HepG2 (cell line): ENCODE measurements around the gene PTGR1. TPM values are rescaled to one million over a fixed set of nuclear protein-coding genes. Genes with fewer than 3 reads are reported as not detected.
A peak's percentile ranks its signal among the peaks of the same experiment; 100 is the strongest.

ENCODE experiments used
- ASH2L ChIP-seq: fragments of 300-600, 200-600 bp; sonication (generic); IDR thresholded peaks from 2 replicates; pipeline ENCODE4 v1.7.0; 2017; ENCODE audit warnings: low read depth, mild to moderate bottlenecking, moderate library complexity, mixed read lengths, low read length; ENCODE audit not compliant: insufficient read length
- DRAP1 ChIP-seq: IDR thresholded peaks from 2 replicates; pipeline ENCODE4 v1.6.1; 2016; ENCODE audit warnings: missing genetic modification reagents, missing compliant biosample characterization
- FOXP4 ChIP-seq: sonication (generic); formaldehyde crosslinking; IDR thresholded peaks from 2 replicates; pipeline ENCODE4 v1.4.0; 2020; ENCODE audit warnings: missing genetic modification reagents
- IKZF4 ChIP-seq: sonication (generic); formaldehyde crosslinking; IDR thresholded peaks from 2 replicates; pipeline ENCODE4 v1.5.1; 2020; ENCODE audit warnings: borderline replicate concordance, mild to moderate bottlenecking, low read depth, missing genetic modification reagents; ENCODE audit errors: not compliant biosample characterization
- ISL2 ChIP-seq: sonication (generic); formaldehyde crosslinking; IDR thresholded peaks from 2 replicates; pipeline ENCODE4 v1.5.0; 2020; ENCODE audit warnings: missing genetic modification reagents
- KAT7 ChIP-seq: IDR thresholded peaks from 2 replicates; pipeline ENCODE4 v1.6.1; 2018; ENCODE audit warnings: borderline replicate concordance, missing compliant biosample characterization
- MLX ChIP-seq: IDR thresholded peaks from 2 replicates; pipeline ENCODE4 v1.6.1; 2016
- NRL ChIP-seq: sonication (generic); formaldehyde crosslinking; IDR thresholded peaks from 2 replicates; pipeline ENCODE4 v1.5.0; 2020; ENCODE audit warnings: missing genetic modification reagents, mild to moderate bottlenecking, moderate library complexity, borderline replicate concordance
- POGZ ChIP-seq: sonication (generic); formaldehyde crosslinking; IDR thresholded peaks from 2 replicates; pipeline ENCODE4 v1.4.0; 2020; ENCODE audit warnings: mild to moderate bottlenecking, missing genetic modification reagents
- SAP130 ChIP-seq: IDR thresholded peaks from 2 replicates; pipeline ENCODE4 v1.6.1; 2016; ENCODE audit warnings: low read depth
- SMC3 ChIP-seq: IDR thresholded peaks from 2 replicates; pipeline ENCODE4 v1.6.1; 2011; ENCODE audit warnings: low read length, improper control_type of control experiment
- SOX5 ChIP-seq: IDR thresholded peaks from 2 replicates; pipeline ENCODE4 v1.6.1; 2016; ENCODE audit warnings: borderline replicate concordance
- ZBTB21 ChIP-seq: sonication (generic); formaldehyde crosslinking; IDR thresholded peaks from 2 replicates; pipeline ENCODE4 v1.4.0; 2020; ENCODE audit warnings: missing genetic modification reagents
- ZFP90 ChIP-seq: sonication (generic); formaldehyde crosslinking; IDR thresholded peaks from 2 replicates; pipeline ENCODE4 v1.8.0; 2022; ENCODE audit warnings: missing genetic modification reagents, mild to moderate bottlenecking, inconsistent platforms, borderline replicate concordance
- ZNF124 ChIP-seq: sonication (generic); formaldehyde crosslinking; IDR thresholded peaks from 2 replicates; pipeline ENCODE4 v1.4.0; 2020; ENCODE audit warnings: missing genetic modification reagents
- ZNF44 ChIP-seq: sonication (generic); formaldehyde crosslinking; IDR thresholded peaks from 2 replicates; pipeline ENCODE4 v1.5.1; 2020; ENCODE audit warnings: mild to moderate bottlenecking, missing genetic modification reagents
- ZNF619 ChIP-seq: sonication (generic); formaldehyde crosslinking; IDR thresholded peaks from 2 replicates; pipeline ENCODE4 v1.4.0; 2020; ENCODE audit warnings: mild to moderate bottlenecking, missing genetic modification reagents
- ZNF850 ChIP-seq: sonication (generic); formaldehyde crosslinking; conservative IDR thresholded peaks from 2 replicates; pipeline ENCODE4 v1.9.0; 2021; ENCODE audit warnings: mild to moderate bottlenecking, missing genetic modification reagents
- polyA plus RNA-seq, 8 experiments: library from polyadenylated mRNA; depleted of rRNA in 3 of 8; stranded (reverse) in 7 of 8; unstranded in 1 of 8; fragments of >200 nt; fragmentation: Illumina TruSeq in 4 of 8; extraction: Trizol in 4 of 8; gene quantifications; 2 replicates each; pipeline versions ENCODE4 v1.2.1 to v1.2.3, GENCODE V29; 2011 to 2016; ENCODE audit warnings: low read depth in 4 of 8, missing spikeins in 1 of 8, mixed read lengths in 1 of 8; ENCODE audit not compliant: insufficient read depth in 1 of 8
- total RNA-seq, 5 experiments: library from RNA; depleted of rRNA; stranded (reverse); fragments of >200 nt; fragmentation: Illumina TruSeq; extraction: Trizol; gene quantifications; 2 replicates each; pipeline ENCODE4 v1.2.3, GENCODE V29; 2016; ENCODE audit warnings: low read depth in 1 of 5
- TF ChIP-seq, protein P1 (sequence below): sonication (generic); formaldehyde crosslinking; IDR thresholded peaks from 2 replicates; pipeline ENCODE4 v1.5.0; 2020; ENCODE audit warnings: missing genetic modification reagents, mild to moderate bottlenecking, borderline replicate concordance
- TF ChIP-seq, protein P2 (sequence below): sonication (generic); formaldehyde crosslinking; IDR thresholded peaks from 2 replicates; pipeline ENCODE4 v1.4.0; 2020; ENCODE audit warnings: missing genetic modification reagents
- TF ChIP-seq, protein P3 (sequence below): IDR thresholded peaks from 2 replicates; pipeline ENCODE4 v1.6.1; 2016; ENCODE audit warnings: low read depth

The PTGR1 gene
- total and polyA plus RNA-seq, 2 of the 13 experiments (the other 11 are each of a cell fraction or from before 2014, with no cell fraction given): 6.0 to 15.8 TPM

GRCh38 chr9:111525056-111525977 is 74.1 kb downstream of the PTGR1 start, which contains the start of gene ZNF483 (continued):
- TF ChIP-seq, protein P1, sequence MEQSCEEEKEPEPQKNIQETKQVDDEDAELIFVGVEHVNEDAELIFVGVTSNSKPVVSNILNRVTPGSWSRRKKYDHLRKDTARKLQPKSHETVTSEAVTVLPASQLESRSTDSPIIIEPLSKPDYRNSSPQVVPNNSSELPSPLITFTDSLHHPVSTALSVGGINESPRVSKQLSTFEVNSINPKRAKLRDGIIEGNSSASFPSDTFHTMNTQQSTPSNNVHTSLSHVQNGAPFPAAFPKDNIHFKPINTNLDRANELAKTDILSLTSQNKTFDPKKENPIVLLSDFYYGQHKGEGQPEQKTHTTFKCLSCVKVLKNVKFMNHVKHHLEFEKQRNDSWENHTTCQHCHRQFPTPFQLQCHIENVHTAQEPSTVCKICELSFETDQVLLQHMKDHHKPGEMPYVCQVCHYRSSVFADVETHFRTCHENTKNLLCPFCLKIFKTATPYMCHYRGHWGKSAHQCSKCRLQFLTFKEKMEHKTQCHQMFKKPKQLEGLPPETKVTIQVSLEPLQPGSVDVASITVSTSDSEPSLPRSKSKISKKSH: peak; percentile 73
- TF ChIP-seq NRL (CRISPR knock-in tag) (0 out of 2 replicates have a peak, but pooled peaks have one; percentile 28), KAT7 (CRISPR knock-in tag) (peak; percentile 81; the same call in 1 of the 2 replicates), FOXP4 (peak; percentile 9; the same call in 1 of the 2 replicates), ASH2L (peak; percentile 37), ISL2 (CRISPR knock-in tag) (peak; percentile 24; the same call in 1 of the 2 replicates), SAP130 (no peak), SOX5 (CRISPR knock-in tag) (no peak), ZNF44 (CRISPR knock-in tag) (0 out of 2 replicates have a peak, but pooled peaks have one; percentile 28), POGZ (CRISPR knock-in tag) (peak; percentile 62), ZNF850 (no peak), ZBTB21 (CRISPR knock-in tag) (peak; percentile 35; the same call in 1 of the 2 replicates), DRAP1 (CRISPR knock-in tag) (peak; percentile 64), SMC3 (no peak), ZFP90 (CRISPR knock-in tag) (peak; percentile 83; the same call in 1 of the 2 replicates), ZNF619 (CRISPR knock-in tag) (peak; percentile 88; the same call in 1 of the 2 replicates), IKZF4 (CRISPR knock-in tag) (no peak), ZNF124 (0 out of 2 replicates have a peak, but pooled peaks have one; percentile 37), MLX (CRISPR knock-in tag) (0 out of 2 replicates have a peak, but pooled peaks have one; percentile 21)
- TF ChIP-seq, protein P2, sequence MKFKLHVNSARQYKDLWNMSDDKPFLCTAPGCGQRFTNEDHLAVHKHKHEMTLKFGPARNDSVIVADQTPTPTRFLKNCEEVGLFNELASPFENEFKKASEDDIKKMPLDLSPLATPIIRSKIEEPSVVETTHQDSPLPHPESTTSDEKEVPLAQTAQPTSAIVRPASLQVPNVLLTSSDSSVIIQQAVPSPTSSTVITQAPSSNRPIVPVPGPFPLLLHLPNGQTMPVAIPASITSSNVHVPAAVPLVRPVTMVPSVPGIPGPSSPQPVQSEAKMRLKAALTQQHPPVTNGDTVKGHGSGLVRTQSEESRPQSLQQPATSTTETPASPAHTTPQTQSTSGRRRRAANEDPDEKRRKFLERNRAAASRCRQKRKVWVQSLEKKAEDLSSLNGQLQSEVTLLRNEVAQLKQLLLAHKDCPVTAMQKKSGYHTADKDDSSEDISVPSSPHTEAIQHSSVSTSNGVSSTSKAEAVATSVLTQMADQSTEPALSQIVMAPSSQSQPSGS: 0 out of 2 replicates have a peak, but pooled peaks have one; percentile 21
- TF ChIP-seq, protein P3, sequence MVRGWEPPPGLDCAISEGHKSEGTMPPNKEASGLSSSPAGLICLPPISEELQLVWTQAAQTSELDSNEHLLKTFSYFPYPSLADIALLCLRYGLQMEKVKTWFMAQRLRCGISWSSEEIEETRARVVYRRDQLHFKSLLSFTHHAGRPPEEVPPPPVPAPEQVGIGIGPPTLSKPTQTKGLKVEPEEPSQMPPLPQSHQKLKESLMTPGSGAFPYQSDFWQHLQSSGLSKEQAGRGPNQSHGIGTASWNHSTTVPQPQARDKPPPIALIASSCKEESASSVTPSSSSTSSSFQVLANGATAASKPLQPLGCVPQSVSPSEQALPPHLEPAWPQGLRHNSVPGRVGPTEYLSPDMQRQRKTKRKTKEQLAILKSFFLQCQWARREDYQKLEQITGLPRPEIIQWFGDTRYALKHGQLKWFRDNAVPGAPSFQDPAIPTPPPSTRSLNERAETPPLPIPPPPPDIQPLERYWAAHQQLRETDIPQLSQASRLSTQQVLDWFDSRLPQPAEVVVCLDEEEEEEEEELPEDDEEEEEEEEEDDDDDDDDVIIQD (CRISPR knock-in tag): 0 out of 2 replicates have a peak, but pooled peaks have one; percentile 35
